CD1c-positive myeloid dendritic cell (primary cell): ENCODE measurements around the gene LGALS7B.
"Not testable (repeated sequence)": the region's sequence is repeated elsewhere in the genome, so short reads cannot be mapped to it uniquely, and the experiment has no call there.

Source experiments
- DNase-seq: peaks from one replicate; pipeline ENCODE4 v3.0.0-alpha.2; 2016; ENCODE audit errors: extremely low spot score

Gene LGALS7B

DNA sequence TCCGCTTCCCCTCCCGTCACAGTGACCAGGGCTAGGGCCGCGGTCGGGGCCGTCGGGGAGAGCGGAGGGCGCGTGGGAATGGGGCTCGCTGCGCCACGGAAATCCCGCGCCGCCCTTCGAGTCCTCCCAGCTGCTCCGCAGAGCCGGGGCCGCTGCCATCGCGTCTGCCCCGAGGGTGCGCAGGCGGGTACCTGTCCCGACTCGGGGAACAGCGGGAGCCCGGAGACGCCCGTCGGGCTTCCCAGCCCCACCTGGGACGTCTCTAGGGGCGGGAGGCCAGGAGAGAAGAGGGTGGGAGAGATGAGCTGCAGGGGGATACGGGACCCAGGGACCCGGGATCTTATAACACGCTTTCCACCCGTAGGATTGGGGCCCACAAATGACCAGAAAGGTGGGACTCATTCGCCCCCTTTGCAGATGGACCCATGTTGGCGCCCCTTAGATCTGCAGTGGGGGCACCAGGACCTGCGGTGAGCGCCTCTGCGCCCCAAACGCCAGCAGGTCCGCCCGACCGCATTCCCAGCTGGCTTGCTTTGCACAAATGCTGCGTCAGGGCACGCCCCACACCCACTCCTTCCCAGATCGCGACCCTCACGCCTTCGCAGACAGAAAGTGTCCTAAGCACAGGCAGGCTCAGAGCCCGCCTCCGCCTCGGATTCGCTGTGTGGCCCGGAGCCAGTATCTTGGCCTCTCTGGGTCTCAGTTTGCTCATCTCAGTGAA lies 18.6 kb upstream of the LGALS7B start:
- not testable (repeated sequence) for DNase-seq

- not testable (repeated sequence) for DNase-seq
Measured at GRCh38 chr19:38770949-38771275, 18.1 kb upstream of the LGALS7B start.

DNA sequence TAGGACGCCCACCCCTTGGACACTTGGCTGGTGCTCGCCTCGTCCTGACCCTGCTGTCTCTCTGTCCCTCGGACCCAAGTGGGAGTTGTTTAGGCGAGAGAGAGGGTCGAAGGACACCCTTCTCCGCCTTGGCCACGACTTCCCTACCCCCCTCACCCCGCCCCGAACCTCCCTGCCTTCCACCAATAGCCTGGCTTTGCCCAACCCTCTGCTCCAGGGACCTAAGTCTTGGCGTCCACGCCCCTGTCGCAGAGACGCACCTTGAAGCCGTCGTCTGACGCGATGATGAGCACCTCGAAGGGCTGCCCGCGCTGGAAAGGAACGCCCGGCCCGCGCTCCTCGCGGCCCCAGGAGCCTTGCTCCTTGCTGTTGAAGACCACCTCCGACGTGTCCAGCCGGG lies 17.4 kb upstream of the LGALS7B start:
- not testable (repeated sequence) for DNase-seq

GRCh38 chr19:38773469-38774177 lies 15.4 kb upstream of the LGALS7B start, which contains the start of gene LGALS7:
Gene LGALS7, minus strand, starts transcription at chr19:38773517. Its CDS starts 25 bp downstream, at chr19:38773492.
- DNase-seq = no peak

GRCh38 chr19:38774181-38774950 lies 14.6 kb upstream of the LGALS7B start:
- DNase-seq = no peak

- no peak for DNase-seq
Measured at GRCh38 chr19:38778733-38779132, 10.3 kb upstream of the LGALS7B start.

DNA sequence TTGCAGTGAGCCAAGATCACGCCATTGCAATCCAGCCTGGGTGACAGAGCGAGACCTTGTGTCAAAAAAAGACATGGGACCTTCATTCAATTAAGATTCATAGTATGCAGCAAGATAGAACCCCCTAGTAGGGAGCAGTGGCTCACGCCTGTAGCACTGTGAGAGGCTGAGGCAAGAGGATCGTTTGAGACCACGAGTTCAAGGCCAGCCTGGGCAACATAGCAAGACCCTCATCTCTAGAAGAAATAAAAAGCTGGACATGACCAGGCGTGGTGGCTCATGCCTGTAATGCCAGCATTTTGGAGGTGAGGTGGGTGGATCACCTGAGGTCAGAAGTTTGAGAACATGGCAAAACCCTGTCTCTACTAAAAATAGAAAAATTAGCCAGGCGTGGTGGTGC lies 8.6 kb upstream of the LGALS7B start:
- DNase-seq = no peak

- DNase-seq = no peak
Measured at GRCh38 chr19:38781058-38781457, 7.9 kb upstream of the LGALS7B start.

DNA sequence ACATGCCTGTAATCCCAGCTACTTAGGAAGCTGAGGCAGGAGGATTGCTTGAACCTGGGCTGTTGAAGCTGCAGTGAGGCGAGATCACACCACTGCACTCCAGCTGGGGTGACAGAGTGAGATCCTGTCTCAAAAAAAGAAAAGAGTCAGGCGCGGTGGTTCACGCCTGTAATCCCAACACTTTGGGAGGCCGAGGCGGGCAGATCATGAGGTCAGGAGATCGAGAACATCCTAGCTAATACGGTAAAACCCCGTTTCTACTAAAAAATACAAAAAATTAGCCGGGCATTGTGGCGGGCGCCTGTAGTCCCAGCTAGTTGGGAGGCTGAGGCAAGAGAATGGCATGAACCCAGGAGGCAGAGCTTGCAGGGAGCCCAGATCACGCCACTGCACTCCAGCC lies 6.8 kb upstream of the LGALS7B start:
- DNase-seq = not testable (repeated sequence)

DNA sequence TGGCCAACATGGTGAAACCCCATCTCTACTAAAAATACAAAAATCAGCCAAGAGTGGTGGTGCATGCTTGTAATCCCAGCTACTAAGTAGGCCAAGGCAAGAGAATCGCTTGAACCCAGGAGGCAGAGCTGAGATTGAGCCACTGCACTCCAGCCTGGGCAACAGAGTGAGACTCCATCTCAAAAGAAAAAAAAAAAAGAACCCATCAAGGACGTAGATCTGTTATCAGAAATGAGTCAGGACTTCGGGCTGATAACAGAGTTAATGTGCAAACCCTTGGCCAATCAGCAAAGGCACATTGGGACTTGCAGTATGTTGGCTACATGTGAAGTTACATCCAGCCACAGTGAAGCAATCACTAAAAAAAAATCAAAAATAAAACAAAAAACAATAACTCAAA lies 4.8 kb upstream of the LGALS7B start:
- DNase-seq = no peak

GRCh38 chr19:38785187-38785699 lies 3.8 kb upstream of the LGALS7B start:
- no peak for DNase-seq

DNA sequence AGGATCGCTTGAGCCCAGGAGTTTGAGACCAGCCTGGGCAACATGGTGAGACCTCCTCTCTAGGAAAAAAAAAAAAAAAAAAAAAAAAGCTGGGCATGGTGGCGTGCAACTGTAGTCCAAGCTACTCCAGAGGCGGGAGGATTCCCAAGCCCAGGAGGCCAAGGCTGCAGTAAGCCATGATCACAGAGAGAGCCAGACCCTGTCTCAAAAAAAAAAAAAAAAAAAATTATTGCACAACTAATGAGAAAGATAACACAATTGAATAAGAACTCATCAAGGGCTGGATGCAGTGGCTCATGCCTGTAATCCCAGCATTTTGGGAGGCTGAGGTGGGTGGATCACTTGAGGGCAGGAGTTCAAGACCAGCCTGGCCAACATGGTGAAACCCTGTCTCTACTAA lies 2.9 kb upstream of the LGALS7B start:
- not testable (repeated sequence) for DNase-seq

GRCh38 chr19:38786572-38787265 lies 2.3 kb upstream of the LGALS7B start:
- DNase-seq = no peak

- DNase-seq = not testable (repeated sequence)
Measured at GRCh38 chr19:38790507-38791403, 1.8 kb downstream of the LGALS7B start.

GRCh38 chr19:38791451-38792064 lies 2.6 kb downstream of the LGALS7B start:
- not testable (repeated sequence) for DNase-seq

- DNase-seq = peak; percentile 46
Measured at GRCh38 chr19:38792250-38793111, 3.5 kb downstream of the LGALS7B start.

- no peak for DNase-seq
Measured at GRCh38 chr19:38793177-38793576, 4.2 kb downstream of the LGALS7B start.

- DNase-seq = no peak
Measured at GRCh38 chr19:38793671-38794070, 4.7 kb downstream of the LGALS7B start.

DNA sequence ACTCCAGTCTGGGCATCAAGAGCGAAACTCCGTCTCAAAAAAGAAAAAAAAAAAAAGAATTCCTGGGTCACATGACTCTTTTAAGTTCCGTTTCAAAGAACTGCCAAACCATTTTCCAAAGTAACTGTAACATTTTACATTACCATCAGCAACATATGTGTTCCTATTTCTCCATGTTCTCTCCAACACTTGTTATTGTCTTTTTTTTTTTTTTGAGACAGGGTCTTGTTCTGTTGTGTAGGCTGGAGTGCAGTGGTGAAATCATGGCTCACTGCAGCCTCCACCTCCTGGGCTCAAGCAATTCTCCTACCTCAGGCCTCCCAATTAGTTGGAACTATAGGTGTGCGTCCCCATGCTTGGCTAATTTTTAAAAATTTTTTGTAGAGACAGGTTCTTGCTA lies 6.5 kb downstream of the LGALS7B start:
- DNase-seq = no peak
